GM18870 (cell line): ENCODE measurements around the gene SLC13A4.

Experiments used
- ATAC-seq: cut with Tn5 transposase; IDR thresholded peaks from one replicate; pipeline ENCODE4 v1.9.1; 2021; ENCODE audit warnings: moderate library complexity; ENCODE audit not compliant: unreplicated experiment

SLC13A4 gene

DNA sequence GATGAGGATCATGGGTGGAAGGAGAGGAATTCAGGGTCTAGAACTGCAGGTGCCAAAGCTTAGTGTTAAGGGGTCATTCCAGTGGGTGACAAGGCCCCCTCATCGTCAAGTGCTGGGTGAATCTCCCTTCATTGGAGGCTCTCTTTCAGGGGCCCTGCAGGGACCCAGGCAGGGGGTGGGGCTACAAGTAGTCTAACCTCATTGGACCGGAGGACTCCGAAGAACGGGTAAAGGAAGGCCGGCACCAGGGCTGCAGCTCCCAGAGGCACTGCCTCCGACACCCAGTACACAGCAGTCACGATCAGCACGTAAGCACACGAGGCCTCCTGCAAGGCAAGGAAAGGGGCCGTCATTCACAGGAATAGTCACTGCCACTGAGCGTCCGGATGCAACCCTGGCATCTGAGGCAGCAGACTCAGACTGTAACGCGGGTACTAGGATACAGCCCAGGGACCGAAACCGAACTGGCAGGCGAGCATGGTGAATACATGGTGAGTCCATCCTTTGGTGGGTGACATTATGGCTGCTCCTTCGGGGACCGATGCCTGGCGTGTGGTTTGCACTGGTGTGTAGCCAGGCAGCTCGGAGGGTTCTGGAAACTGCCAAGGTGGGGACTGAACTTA lies 6.7 kb downstream of the SLC13A4 start:
- no peak for ATAC-seq

GRCh38 chr7:135719688-135720087 lies 8.3 kb downstream of the SLC13A4 start:
- ATAC-seq = no peak

DNA sequence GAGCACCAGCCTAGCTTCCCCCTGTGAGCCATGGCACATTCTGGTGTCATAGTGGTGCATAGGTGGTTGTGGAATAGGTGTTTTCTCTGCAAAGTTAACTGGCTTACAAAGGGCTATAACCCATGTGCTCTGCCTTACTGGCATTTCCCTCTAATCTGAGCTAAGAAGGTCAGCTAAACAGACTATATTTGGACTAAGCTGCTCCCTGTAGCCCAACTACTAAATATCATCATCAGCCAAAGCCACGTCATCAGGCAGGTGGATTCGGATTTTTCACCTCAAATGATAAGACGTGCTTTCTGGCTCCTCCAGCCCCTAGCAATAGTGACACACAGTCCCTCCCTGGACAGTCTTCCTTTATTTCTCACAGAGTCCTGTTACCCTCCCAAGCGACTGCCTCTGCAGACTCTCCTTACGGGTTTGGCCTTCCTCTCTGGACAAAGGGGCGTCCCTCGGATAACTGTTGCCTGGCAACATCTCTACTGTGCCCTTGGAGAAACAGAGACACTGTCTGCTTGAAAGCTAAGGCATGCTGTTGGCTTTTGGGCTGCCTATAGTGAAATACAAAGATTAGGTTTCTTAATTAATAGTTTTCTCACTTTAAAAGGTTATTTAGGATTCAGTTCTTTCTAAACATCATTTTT lies 9.1 kb downstream of the SLC13A4 start:
- no peak for ATAC-seq

DNA sequence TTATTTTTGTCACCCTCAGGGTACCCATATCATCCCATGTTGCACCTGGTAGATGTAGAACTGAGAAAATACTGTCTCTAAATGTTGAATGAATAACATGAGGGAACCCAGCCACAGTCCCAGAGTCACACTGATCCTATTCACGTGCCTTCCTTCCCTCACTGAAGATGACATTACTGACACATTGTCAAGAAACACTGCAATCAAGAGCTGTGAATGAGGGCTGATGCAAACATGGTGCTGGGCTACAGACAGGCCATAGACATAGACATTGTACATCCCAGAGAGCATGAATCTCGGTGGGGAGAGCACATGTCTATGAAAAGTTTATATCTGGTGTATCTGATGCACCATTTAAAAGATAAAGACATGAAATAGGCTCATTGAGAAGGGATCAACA lies 9.8 kb downstream of the SLC13A4 start:
- ATAC-seq = no peak

GRCh38 chr7:135717693-135718092 lies 10.3 kb downstream of the SLC13A4 start:
- ATAC-seq = no peak

GRCh38 chr7:135716677-135717238 lies 11.2 kb downstream of the SLC13A4 start:
- no peak for ATAC-seq

GRCh38 chr7:135715673-135716072 lies 12.3 kb downstream of the SLC13A4 start:
- ATAC-seq = no peak

DNA sequence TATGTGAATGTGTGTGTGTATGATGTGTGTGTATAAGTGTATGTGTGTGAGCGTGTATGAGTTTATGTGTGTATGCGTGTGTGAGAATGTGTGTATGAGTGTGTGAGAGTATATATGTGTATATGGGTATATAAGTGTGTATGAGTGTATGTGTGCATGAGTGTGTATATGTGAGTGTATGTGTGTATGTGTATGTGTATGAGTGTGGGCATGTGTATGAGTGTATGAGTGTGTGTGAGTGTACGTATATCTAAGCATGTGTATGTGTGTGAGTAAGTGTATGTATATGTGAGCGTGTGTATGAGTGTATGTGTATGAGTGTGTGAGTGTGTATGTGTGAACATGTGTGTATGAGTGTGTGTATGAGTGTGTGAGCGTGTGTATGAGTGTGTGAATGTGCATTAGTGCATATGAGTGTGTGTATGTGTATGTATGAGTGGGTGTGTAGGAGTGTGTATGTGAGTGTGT lies 12.9 kb downstream of the SLC13A4 start:
- ATAC-seq = no peak

GRCh38 chr7:135714534-135715009 lies 13.4 kb downstream of the SLC13A4 start:
- ATAC-seq = no peak

- ATAC-seq = no peak
Observed at GRCh38 chr7:135713836-135714470, 14.0 kb downstream of the SLC13A4 start.

- no peak for ATAC-seq
Observed at GRCh38 chr7:135712796-135713195, 15.2 kb downstream of the SLC13A4 start.

- ATAC-seq = no peak
Observed at GRCh38 chr7:135712182-135712782, 15.7 kb downstream of the SLC13A4 start.

DNA sequence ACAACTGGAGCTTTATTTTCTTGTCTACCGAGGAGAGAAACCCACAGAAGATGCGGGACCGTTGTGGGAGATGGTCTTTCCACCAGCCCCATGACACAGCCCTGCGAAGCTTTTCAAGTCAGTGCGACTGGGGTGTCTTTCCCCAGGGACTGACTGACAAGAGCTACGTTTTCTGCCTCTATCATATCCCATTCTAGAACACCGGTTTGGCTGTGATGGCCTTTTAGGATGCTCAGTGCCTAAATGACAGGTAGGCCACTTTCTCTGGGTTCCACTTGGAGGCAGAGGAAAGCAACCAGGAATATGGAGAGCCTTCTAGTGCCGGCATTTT lies 16.9 kb downstream of the SLC13A4 start:
- ATAC-seq = no peak

DNA sequence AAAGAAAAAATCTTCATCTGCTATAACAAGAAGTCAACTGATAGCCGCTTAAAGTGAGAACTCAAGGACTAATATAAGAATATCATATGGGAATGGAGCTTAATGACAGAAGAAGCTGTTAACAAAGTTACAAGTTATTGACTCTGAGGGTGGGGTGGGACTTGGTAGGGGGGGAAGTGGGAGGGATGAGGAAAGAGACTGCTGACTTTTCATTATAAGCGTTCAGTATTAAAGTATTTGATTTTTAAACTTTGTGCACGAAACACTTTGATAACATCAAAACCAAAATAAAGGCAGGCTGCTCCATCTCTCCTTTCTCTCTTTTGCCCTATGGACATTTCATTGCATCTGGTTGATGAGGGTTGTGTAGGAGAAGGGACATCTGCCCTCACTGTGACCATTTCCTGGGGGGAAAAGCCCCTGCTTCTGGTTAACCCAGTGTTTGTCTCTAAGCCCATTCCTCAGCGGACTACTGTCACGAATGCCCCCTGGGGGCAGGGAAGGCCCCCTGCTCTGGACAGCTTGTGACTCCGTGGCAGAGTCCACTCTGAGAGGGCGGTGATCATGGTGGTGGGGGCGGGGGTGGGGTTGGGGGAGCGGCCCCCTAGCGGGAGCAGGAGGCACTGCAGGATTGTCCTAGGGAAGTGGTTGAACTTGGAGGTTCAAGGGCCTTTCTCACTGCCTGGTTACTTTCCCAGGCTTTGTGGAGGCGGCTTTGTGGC lies 17.4 kb downstream of the SLC13A4 start:
- ATAC-seq = no peak

DNA sequence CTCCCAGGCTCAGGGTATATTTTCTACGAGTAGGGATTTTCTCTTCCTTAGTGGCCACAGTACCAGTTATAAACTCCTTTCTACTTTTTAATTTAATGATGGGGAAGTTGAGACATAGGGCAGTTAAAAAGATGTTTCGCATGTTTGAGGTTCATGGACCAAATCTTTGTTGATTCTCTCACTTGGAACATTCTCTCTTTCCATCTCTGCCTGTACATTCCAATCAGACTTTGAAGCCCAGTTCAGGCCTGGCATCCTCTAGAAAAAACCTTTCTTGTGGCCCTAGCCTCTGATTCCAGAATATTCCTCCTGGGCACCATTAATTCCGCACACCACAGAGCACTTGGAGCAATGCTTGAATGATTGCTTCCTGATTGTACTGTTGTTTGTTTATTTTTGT lies 18.5 kb downstream of the SLC13A4 start:
- ATAC-seq = no peak

GRCh38 chr7:135708041-135708440 lies 19.9 kb downstream of the SLC13A4 start:
- ATAC-seq = no peak

DNA sequence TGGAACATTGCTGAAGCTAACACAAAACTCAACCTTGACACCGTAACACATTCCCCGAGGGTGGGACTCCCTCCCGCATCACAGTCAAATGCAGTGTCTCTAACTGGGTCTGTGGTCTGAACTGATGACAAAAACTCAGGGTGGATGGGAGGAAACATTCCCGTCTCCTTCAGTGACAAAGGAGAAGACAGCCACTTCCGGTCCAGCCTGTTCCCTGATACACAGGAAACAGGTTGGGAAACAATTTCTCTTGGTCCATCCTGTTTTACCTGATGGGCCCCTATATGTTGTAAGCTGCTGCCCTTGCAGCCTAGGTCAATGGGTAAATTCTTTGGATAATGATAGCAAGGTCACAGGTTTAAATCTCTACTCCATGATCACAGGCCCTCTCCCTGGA lies 20.4 kb downstream of the SLC13A4 start:
- ATAC-seq = no peak

DNA sequence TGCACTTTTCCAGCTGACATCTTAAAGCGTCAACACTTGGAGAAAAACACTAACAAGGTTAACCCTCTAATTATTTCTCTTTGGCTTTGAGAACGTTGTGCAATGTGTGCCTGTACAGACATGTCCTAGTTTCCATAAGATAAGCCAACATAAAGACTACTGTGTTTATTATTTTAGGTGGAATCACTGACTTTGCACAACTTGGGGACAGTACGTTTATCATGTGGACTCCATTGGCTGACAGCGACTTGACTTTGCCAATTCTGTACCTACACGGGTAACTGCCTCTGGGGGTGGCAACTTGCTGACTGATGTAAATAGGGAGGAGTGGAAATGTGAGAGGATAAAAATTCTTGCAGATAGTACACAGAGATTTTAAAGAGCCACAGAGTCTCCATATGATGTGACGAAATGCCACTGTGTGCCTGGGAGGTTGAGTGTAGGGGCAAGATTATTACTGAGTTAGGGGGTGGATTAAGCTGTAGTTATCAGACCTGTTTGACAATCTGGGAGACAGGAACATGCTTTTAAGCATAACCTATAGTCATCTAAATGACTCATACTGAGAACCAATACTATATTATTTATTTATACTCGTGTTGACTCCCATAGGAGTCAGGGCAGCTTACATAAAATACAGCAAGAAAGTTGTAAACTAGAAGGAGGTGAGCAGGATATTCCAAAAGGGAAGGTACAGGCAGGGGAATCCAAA lies 21.0 kb downstream of the SLC13A4 start:
- ATAC-seq = no peak

GRCh38 chr7:135706038-135706742 lies 21.8 kb downstream of the SLC13A4 start:
- no peak for ATAC-seq

DNA sequence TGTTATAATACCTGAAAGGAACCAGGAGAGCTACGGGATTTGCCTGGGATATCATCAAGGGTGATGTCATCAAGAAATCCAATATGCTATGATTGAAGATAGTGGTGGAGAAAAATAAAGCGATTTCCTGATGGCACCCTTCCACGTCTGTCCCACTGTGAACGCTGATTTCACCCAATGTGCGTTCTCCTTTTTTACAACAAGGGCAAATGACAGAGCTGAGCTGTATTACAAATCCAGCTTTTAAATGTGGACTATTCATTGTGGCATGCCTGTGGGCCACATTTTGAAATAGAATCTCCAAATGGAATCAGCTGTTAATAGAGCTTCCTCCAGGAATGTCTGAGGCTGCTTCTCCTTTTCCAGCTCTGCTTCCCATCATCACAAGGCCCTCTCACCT lies 23.3 kb downstream of the SLC13A4 start:
- ATAC-seq = no peak
